Smooth muscle cell (in vitro differentiated cells): Measurements from ENCODE around the gene RHOT2. TPM values are rescaled to one million over a fixed set of nuclear protein-coding genes. Genes with fewer than 3 reads are reported as not detected.

Experiments
- DNase-seq: peaks from one replicate; lab custom pipeline; 2025; ENCODE audit not compliant: unreplicated experiment; lab: John Stamatoyannopoulos, UW
- H2AFZ ChIP-seq: fragments of 200-600 bp; sonication (generic); 2 replicates; pipeline ENCODE4 v1.6.0; 2016; ENCODE audit warnings: antibody characterized with exemption, low read depth, mild to moderate bottlenecking
- H3F3A ChIP-seq: fragments of 200-600 bp; sonication (generic); 2 replicates; pipeline ENCODE4 v1.6.0; 2017; ENCODE audit warnings: antibody characterized with exemption, low read depth
- H3K27ac ChIP-seq: fragments of 200-600 bp; sonication (generic); 2 replicates; pipeline ENCODE4 v1.5.1; 2016; ENCODE audit warnings: low read depth, mild to moderate bottlenecking
- H3K27me3 ChIP-seq: fragments of 200-600 bp; sonication (generic); 2 replicates; pipeline ENCODE4 v1.6.1; 2016; ENCODE audit warnings: low read depth, mild to moderate bottlenecking
- H3K36me3 ChIP-seq: fragments of 200-600 bp; sonication (generic); 2 replicates; pipeline ENCODE4 v1.5.1; 2016; ENCODE audit warnings: low read depth
- H3K4me1 ChIP-seq: fragments of 200-600 bp; sonication (generic); 2 replicates; pipeline ENCODE4 v1.5.1; 2016; ENCODE audit warnings: low read depth
- H3K4me2 ChIP-seq: fragments of 200-600 bp; sonication (generic); 2 replicates; pipeline ENCODE4 v1.6.0; 2016; ENCODE audit warnings: mild to moderate bottlenecking
- H3K4me3 ChIP-seq: fragments of 200-600 bp; sonication (generic); 2 replicates; pipeline ENCODE4 v1.5.1; 2016; ENCODE audit warnings: mild to moderate bottlenecking
- H3K79me2 ChIP-seq: fragments of 200-600 bp; sonication (generic); 2 replicates; pipeline ENCODE4 v1.6.0; 2016; ENCODE audit warnings: low read depth, mild to moderate bottlenecking
- H3K9ac ChIP-seq: fragments of 200-600 bp; sonication (generic); 2 replicates; pipeline ENCODE4 v1.6.0; 2016; ENCODE audit warnings: low read depth
- H3K9me3 ChIP-seq: fragments of 200-600 bp; sonication (generic); replicated peaks from 2 replicates; pipeline ENCODE4 v1.5.1; 2016; ENCODE audit warnings: low read depth
- H4K20me1 ChIP-seq: fragments of 200-600 bp; sonication (generic); 2 replicates; pipeline ENCODE4 v1.6.0; 2016; ENCODE audit warnings: low read depth
- WGBS: methylation state at CpG from one replicate; pipeline ENCODE4 v1.1.7; 2016; ENCODE audit warnings: low lambda C conversion rate; 5-methylcytosine and 5-hydroxymethylcytosine counted together
- polyA plus RNA-seq: library from polyadenylated mRNA; unstranded; fragments of >200 nt; fragmentation: Nextera tagmentation; extraction: Ambion mirVana; gene quantifications from 2 replicates; pipeline ENCODE4 v1.2.1, GENCODE V29; 2016
- total RNA-seq: library from RNA; depleted of rRNA; stranded (reverse); fragments of >200 nt; gene quantifications from 2 replicates; pipeline ENCODE4 v1.2.3, GENCODE V29; 2014
- TF ChIP-seq, protein P1 (sequence below): fragments of 200-600 bp; sonication (generic); IDR thresholded peaks from 2 replicates; pipeline ENCODE4 v1.5.1; 2017; ENCODE audit warnings: borderline replicate concordance, mild to moderate bottlenecking, antibody characterized with exemption; ENCODE audit not compliant: insufficient read depth, poor library complexity, severe bottlenecking

Gene RHOT2
- total and polyA plus RNA-seq, 2 experiments from 2014 or later = 41.4 to 148 TPM

DNA sequence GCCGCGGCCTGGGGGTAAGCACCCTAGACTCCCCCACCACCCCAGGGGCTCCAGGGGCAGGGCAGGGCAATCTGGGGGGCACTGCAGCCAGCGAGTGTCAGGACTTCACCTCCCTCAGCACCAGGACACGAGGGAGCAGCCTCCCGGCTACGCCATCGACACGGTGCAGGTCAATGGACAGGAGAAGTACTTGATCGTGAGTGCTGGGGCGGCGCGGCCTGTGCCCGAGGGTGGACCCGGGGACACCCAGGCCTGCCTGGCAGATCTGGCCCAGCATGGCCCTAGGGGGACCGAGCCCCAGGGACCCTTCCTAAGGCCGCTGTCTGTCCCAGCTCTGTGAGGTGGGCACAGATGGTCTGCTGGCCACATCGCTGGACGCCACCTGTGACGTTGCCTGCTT lies 4.4 kb downstream of the RHOT2 start:
- Histone ChIP-seq H3K9me3 (no peaks in the 10 kb centered on the region), H3K27me3 (no peaks in the 10 kb centered on the region), H3K79me2 (peaks cover 22% of the 10 kb centered on the region), H3K36me3 (no peaks in the 10 kb centered on the region), H4K20me1 (peaks cover 35% of the 10 kb centered on the region), H3K4me2 (no peak overlapping the region), H2AFZ (no peak overlapping the region), H3K4me3 (no peak overlapping the region), H3K9ac (no peak overlapping the region), H3K4me1 (peaks cover 11% of the 10 kb centered on the region), H3K27ac (no peak overlapping the region), H3F3A (peaks cover 4% of the 10 kb centered on the region)
- WGBS = 98% methylated on average over 19 of the region's 19 CpGs
- no peak for DNase-seq
- TF ChIP-seq, protein P1, sequence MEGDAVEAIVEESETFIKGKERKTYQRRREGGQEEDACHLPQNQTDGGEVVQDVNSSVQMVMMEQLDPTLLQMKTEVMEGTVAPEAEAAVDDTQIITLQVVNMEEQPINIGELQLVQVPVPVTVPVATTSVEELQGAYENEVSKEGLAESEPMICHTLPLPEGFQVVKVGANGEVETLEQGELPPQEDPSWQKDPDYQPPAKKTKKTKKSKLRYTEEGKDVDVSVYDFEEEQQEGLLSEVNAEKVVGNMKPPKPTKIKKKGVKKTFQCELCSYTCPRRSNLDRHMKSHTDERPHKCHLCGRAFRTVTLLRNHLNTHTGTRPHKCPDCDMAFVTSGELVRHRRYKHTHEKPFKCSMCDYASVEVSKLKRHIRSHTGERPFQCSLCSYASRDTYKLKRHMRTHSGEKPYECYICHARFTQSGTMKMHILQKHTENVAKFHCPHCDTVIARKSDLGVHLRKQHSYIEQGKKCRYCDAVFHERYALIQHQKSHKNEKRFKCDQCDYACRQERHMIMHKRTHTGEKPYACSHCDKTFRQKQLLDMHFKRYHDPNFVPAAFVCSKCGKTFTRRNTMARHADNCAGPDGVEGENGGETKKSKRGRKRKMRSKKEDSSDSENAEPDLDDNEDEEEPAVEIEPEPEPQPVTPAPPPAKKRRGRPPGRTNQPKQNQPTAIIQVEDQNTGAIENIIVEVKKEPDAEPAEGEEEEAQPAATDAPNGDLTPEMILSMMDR = no peak

DNA sequence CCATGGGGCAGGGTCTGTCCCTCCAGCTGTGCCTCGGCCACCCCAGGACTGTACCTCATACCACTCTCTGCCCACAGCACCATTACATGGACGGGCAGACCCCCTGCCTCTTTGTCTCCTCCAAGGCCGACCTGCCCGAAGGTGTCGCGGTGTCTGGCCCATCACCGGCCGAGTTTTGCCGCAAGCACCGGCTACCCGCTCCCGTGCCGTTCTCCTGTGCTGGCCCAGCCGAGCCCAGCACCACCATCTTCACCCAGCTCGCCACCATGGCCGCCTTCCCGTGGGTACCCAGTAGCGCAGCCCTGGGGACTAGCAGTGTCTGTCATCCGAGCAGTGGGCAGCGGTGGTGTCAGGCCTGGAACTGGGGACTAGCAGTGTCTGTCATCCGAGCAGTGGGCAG lies 4.9 kb downstream of the RHOT2 start:
- TF ChIP-seq, protein P1 = no peak
- Histone ChIP-seq H3K27ac (no peak overlapping the region), H3K36me3 (no peaks in the 10 kb centered on the region), H3K9me3 (no peaks in the 10 kb centered on the region), H3K79me2 (peaks cover 22% of the 10 kb centered on the region), H3K9ac (no peak overlapping the region), H3K4me1 (peaks cover 11% of the 10 kb centered on the region), H3F3A (peaks cover 4% of the 10 kb centered on the region), H2AFZ (no peak overlapping the region), H3K4me2 (no peak overlapping the region), H4K20me1 (peaks cover 35% of the 10 kb centered on the region), H3K27me3 (no peaks in the 10 kb centered on the region), H3K4me3 (no peak overlapping the region)
- no peak for DNase-seq
- WGBS = 94% methylated on average over 21 of the region's 21 CpGs

DNA sequence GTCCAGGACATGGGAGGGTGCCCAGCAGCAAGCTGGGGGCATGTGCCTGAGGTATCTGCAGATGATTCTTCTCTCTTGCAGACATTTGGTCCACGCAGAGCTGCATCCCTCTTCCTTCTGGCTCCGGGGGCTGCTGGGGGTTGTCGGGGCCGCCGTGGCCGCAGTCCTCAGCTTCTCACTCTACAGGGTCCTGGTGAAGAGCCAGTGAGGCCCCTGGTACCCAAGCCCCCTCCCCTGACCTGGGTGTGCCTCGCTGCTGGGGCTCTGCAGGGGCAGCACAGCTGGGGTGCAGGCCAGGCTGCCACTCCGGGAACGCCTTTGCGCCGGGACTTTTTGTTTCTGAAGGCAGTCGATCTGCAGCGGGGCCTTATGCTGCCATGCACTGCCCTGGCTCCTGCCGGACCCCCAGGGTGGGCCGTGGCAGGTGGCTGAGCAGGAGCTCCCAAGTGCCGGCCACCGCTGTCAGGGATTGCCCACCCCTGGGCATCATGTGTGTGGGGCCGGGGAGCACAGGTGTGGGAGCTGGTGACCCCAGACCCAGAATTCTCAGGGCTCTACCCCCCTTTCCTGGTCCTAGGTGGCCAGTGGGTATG lies 5.6 kb downstream of the RHOT2 start:
- H3K4me1 ChIP-seq = peaks cover 11% of the 10 kb centered on the region
- peaks cover 4% of the 10 kb centered on the region for H3F3A ChIP-seq

More for the DNA sequence above, 5.6 kb downstream of the RHOT2 start:
- WGBS = 98% methylated on average over 18 of the region's 18 CpGs
- no peak overlapping the region for H3K4me3 ChIP-seq
- H3K79me2 ChIP-seq = peaks cover 16% of the 10 kb centered on the region
- peaks cover 33% of the 10 kb centered on the region for H4K20me1 ChIP-seq
- H3K4me2 ChIP-seq = no peak overlapping the region
- no peak overlapping the region for H3K27ac ChIP-seq
- DNase-seq = no peak
- H3K27me3 ChIP-seq = no peaks in the 10 kb centered on the region
- H3K9me3 ChIP-seq = no peaks in the 10 kb centered on the region
- H3K36me3 ChIP-seq = no peaks in the 10 kb centered on the region
- no peak overlapping the region for H3K9ac ChIP-seq
- H2AFZ ChIP-seq = no peak overlapping the region
- TF ChIP-seq, protein P1 = no peak
